C4-2B (cell line): ENCODE measurements around the gene TMEM238.

Source experiments
- ZFX ChIP-seq: fragments of 450-650 bp; IDR thresholded peaks from 2 replicates; pipeline ENCODE4 v1.6.1; 2017
- TF ChIP-seq, protein P1 (sequence below): fragments of 450-650 bp; conservative IDR thresholded peaks from 2 replicates; pipeline ENCODE4 v1.5.1; 2017; ENCODE audit warnings: mild to moderate bottlenecking

DNA sequence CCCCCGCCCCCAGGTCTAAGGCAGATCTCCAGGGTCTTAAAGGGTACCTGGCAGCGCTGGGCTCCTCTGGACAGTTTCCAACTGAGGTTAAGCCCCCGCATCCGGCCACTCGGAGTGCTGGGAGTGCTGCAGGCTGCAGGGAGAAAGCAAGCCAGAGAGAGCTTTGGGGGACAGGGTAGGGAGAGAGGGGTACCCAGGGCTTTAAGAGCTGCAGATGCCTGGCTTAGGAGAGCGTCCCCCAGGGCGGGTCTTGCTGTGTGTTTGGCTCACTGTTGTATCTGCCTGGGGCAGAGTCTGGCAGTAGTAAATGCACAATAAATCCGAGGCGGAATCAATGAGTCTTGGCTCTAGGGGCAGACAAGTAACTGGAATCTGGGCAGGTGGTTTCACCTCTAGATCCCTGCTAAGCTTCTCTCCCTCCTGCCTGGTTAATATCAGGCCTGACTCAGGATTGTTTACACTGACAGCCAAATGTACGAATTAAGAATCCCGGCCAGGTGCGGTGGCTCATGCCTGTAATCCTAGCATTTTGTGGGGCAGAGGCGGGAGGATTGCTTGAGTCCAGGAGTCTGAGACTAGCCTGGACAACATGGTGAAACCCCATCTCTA is 28.8 kb downstream of the TMEM238 start:
- TF ChIP-seq, protein P1, sequence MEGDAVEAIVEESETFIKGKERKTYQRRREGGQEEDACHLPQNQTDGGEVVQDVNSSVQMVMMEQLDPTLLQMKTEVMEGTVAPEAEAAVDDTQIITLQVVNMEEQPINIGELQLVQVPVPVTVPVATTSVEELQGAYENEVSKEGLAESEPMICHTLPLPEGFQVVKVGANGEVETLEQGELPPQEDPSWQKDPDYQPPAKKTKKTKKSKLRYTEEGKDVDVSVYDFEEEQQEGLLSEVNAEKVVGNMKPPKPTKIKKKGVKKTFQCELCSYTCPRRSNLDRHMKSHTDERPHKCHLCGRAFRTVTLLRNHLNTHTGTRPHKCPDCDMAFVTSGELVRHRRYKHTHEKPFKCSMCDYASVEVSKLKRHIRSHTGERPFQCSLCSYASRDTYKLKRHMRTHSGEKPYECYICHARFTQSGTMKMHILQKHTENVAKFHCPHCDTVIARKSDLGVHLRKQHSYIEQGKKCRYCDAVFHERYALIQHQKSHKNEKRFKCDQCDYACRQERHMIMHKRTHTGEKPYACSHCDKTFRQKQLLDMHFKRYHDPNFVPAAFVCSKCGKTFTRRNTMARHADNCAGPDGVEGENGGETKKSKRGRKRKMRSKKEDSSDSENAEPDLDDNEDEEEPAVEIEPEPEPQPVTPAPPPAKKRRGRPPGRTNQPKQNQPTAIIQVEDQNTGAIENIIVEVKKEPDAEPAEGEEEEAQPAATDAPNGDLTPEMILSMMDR = no peak
- TF ChIP-seq ZFX = no peak
